Effector CD4-positive, alpha-beta T cell (primary cell): ENCODE results near the gene NHS.
"Not testable (repeated sequence)": the region's sequence is repeated elsewhere in the genome, so short reads cannot be mapped to it uniquely, and the experiment has no call there.

Source experiments
- DNase-seq: peaks from one replicate; pipeline ENCODE4 v3.0.0-alpha.2; 2020

The NHS gene

DNA sequence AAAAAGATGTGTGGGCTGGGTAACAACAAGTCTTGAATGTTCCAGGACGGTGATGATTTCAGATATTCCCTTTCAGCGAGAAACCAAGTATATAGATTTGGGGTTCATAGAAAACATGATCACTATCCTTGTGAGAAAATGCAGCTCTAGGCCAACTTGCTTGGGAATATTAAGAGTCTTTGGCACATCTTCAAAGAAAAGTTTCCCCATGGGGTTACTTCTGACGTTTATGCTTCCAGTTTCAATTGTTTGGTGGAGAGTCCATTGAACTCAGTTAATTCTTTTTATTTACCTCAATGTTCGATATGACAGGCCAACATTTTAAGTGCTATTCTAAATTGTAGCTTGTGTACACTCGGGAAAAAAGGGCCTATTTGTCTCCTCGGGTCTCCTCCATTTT, 126.7 kb downstream of the NHS start:
- no peak for DNase-seq

DNA sequence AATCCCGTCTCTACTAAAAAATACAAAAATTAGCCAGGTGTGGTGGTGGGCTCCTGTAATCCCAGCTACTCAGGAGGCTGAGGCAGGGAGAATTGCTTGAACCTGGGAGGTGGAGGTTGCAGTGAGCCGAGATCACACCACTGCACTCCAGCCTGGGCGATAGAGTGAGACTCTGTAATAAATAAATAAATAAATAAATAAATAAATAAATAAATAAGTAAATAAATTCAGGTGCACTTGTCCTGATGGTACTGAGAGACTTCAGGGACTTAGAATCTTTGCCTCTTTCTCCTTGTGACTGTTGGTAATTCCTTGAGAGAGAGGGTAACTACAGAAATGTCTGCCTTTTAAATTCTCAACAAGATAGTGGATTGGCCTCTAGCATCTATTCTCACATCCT, 131.4 kb downstream of the NHS start:
- not testable (repeated sequence) for DNase-seq

DNA sequence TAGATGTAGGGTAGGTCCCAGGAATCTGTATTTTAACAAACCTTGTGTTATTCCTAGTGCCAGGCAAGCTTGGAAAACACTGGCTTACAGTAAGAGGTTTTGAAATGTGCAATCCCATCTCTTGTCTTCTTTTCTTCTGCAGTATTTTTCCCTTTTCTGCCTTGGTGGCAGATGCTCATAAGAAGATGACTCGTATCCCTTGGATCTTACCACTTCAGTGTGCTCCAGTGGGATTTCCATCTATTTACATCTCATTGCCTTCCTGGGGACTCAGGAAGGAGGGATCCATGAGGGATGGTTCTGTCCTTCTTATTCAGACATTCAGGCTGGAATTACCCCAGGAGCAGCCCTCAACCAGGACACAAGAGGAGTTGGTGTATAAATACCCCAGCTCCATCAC, 136.6 kb downstream of the NHS start:
- DNase-seq = no peak

DNA sequence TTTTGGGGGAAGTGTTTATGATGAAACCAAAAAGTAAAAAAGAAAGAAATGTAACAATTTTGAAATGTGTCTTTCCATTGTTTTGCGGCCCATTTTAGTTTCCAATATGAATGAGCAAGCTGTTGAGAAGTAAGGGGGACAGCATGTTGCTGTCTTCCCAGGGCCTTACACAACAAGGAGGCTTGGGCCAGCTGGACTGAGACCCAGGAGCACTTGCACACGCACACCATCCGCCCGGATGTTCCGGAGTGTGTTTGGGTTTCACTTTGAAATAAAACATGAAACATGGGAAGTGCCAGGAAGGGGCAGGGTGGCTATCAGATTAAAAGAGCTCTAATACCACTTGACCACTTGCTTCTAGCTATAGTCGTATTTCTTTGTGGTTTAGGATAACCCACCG, 144.4 kb downstream of the NHS start:
- no peak for DNase-seq

DNA sequence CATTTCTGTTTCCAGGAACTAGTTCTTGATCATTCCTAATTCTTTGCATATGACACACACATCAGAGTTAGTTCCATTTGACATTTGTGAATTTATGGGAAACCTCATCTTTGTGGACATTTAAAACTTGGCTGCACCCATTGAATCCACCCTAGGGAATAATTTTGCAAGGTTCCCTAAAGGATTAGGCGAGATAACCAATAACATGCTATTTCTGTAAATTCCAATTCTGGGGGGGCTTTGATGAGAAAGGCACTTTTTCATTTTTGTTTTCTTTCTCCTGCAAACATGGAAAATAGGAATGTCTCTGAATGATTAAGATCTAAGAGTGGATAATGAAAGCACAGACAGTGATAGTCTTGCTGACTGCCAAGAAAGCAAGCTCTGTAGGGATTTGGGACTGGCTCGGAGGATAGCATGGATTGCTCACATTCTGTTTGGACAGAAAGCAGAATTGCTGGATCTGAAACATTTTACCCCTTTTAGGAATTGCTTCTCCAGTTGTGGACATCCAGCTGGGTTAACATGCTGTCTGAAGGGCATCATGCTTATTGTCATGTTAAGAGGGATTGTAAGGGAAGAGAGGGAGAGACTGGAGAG, 145.1 kb downstream of the NHS start:
- DNase-seq = no peak

DNA sequence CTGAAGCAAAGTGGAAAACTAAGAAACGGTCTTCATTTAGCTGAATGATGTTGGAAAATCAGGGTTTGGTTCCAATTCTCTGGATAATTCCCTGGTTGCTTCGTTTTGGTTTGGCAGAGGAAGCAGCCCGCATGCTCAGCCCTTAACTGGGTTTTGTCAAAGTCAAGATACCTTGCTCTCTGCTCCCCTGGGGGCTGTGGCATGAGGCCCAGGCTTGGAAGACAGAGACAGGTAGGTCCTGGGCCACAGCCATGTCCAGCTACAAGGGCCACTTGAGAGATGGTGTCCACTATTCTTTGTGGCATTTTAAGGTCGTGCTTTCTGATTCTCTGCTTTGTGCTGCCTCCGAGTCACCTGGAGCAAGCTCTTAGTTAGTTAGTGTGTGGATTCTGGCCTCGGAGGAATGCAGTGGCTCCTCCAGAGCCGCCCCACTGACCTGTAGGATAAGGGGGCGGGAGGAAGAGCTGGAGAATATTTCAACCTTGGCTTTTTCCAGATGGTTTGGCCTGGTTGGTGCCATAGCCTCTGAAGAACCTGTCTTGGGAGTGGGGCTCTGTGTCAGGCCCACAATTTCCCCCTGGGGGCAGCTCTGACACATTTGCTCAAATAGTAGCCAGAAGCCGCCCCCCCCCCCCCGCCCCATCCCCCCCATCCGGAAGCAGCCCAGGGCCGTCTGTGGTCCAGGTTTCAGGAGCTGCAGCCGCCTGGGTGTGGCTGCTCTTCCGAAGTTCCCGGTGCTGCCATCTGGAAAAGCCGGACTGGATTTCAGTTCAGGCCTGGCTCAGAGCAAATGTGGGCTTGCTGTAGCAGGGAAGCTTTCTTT, 147.1 kb downstream of the NHS start:
- no peak for DNase-seq

DNA sequence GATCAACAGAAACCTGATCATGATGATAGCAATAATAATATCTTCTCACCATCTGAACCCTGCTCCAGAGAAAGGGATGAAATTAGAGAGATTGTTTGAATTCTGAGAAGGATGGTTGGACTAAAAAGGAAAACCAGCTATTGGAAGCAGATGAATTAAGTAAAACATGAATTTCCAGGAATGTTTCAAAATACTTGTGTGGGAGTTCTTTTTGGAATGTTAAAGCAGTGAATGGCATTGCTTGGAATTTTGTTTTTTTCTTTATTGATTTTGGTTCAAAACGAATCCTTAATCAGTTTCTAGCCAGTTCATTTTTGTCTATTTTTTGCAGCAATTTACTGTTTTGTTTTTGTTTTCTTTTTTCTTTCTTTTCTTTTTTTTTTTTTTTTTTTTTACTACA, 150.3 kb downstream of the NHS start:
- no peak for DNase-seq

DNA sequence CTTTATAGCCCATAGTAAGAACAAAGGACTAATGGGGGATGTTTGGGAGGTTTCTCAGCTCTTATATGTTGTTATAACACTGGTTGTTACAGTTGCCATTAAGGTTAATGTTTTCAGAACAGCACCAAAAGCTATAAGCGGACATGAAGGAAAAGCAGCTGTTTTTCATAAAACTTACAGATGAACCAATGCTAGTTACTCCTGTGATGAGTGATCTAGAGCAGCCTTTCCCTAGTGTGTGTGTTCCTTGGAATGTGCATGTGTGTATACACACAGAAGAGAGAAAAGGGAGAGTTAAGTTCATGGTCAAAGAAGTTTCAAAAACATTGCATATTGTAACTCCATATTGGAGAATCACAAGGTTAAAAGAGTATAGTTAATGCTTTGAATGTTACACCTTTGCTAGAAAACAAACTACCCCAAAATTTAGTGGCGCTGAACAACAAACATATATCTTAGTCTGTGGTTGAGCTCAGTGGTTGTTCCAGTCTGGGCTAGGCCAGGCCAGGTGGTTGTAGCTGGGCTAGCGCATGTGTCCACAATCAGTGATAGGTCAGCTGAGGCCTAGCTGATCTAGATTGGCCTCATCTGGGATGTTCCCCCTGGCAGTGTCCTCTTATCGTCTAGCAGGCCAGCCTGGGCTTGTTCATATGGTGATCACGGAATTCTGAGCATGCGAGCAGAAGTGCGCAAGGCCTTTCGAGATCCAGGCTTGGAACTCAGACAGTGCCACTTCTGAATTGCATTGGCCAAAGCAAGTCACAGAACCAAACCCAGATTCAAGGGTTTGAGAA, 151.0 kb downstream of the NHS start:
- no peak for DNase-seq

DNA sequence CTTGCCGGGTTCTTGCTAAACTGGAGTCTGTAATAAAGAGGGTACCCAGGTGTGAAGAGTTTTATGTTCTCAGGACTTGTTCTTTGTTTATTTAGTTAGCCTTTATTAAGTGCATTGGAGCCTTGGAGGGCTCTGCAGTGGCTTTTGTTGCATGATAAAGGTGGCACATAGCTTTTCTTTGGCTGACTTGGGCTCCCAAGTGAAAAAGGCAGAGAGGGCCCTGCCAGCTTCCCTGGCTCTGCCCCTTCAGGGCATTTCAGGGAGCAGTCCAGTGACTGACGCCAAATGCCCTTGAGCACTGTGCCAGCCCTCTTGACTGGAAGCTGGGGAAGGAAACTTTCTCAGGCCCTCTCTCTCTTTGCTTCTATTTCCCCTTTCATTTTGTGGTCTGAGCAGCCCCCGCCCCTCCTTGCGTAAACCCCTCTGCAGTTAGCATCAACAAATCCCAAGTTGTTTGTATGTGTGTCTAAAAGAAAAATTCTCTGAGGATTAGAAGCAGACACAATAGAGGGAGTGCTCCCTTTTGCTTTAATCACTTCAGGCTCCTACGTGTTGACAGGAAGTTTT, 152.2 kb downstream of the NHS start:
- no peak for DNase-seq

DNA sequence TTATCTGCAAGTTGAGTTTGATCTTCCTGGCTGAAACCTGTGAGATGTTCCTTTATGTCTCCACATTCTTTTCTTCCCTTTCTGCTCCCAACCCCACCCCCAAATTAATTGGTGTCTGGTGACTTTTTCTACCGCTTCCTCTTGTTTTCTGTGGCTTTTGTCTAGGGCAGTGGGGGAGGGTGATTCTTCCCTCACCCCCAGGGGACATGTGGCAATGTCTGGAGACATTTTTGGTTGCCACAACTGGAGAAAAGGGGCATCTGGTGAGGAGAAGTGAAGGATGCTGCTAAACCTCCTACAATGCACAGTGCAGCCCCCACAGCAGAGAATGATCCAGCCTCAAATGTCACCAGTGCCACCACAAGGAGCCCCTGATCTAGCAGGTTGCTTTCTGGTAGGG, 152.9 kb downstream of the NHS start:
- DNase-seq = no peak

DNA sequence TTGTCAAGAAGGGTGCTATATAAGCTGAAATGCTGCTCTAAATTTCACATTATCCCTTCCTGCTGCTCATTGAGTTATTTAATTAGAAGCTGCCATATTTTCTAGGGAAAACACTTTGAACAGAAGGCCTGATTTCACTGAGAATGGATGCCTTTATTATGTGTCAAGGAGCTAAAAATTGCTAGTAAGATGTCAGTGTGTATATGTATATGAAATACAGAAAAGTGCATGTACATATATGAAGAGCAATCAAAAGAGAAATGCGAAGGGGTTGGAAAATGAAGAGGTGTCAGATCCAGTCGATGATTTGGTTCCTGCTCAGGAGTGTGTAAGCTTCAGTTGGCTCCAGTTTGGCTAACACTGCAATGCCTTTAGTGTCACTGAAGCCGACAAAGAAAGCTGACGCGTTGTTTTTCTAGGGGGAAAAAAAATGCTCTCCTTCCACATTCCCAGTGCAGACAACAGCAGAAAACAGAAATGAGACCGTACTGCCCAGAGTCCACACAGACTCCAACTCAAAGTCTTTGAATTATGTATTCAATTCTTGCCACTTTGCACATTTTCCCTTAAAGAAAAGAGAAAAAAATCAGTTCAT, 154.2 kb downstream of the NHS start:
- DNase-seq = no peak

DNA sequence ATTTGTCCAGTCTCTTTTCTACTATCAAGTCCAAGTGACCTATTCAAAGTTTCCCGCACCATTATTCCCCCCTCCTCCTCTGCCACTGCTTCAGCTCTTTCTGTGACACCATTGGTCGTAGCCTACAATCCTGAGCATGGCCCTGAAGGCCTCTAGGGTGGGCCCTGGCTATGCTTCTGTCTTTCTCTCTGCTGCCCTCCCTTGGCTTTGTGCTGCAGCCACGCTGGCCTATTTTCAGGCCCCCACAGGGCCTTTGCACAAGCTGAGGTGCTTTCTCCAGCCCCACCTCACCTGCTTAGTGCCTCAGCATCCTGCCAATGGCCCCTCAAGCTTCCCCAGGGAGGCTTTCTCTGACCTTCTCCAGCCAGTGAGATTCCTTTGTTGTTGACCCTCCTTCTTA, 156.5 kb downstream of the NHS start:
- DNase-seq = no peak

DNA sequence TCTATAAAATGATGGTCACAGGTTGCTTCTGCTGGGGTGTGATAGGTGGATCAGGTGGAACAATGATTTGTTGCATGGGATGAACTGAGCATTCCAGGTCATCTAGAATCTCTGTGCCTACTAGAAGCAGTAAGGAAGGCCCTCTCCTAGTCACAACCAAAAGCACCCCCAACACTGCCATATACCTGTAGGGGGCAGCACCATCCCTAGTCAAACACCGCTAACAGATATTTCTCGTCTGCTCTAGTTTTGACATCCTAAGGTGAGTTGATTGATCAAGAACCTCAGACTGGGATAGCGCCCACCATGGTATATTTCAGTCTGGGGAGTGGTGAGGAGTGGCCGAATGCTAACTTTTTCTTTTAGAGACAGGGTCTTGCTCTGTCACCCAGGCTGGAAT, 160.2 kb downstream of the NHS start:
- no peak for DNase-seq

DNA sequence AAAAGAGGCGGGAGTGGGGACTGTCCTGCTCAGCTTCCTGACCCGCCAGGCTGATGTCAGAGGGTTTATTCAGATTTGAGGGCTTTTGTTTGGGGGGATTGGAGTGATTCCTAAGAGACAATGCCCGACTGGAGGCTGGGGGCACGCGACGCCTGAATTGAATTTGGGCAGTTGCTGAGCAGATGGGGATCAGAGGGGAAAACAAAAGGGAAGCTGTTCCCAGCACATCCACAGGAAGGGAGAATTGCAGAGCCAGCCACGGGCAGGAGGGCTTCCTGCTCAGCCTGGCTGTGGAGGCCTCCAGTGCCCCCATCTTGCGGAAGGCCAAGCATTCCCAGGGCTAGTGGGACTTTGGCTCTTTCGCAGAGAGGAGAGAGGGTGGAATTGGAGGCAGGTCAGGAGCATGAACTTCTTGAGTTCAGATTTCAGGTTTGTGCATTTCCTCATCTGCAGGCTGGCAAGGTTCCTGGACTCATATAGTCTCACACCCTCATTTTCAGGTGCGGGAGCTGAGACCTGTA, 162.8 kb downstream of the NHS start:
- no peak for DNase-seq

DNA sequence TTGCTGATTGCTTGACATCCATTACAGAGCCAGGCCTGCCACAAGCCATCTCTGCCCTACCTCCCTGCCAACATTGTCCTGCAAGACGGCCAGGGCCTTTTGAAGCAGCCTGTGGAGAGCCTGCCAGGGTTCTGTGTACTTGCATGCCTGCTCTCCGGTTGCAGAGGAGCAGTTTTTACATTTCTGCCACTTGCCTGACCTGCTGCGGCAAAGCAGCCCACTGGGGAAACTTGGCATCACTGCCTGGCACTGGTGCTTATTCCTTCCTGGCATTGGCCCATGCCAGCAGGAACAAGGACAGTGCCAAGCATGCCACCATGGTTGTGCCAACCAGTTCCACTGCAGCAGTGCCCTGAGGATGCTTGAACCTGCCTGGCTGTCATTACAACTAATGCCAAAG, 167.1 kb downstream of the NHS start:
- no peak for DNase-seq

DNA sequence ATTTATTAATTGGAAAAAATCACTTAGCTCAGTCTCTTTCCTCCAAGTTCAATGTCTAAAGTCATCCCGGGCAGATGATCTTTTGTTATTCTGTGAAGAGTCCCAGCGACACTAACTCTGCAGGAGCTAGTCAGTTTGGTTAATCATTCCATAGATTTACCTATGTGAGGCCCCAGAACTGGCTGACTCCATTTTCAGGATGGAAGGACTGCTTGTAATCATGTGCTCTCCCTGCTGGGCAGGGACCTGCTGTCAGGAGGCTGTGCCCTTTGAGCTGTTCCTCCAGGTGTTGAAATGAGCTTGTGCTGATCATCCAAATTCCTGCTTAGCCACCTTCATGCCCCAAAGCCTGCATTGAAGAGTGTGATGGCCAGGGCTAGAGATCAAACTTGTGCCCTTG, 169.8 kb downstream of the NHS start:
- DNase-seq = no peak

DNA sequence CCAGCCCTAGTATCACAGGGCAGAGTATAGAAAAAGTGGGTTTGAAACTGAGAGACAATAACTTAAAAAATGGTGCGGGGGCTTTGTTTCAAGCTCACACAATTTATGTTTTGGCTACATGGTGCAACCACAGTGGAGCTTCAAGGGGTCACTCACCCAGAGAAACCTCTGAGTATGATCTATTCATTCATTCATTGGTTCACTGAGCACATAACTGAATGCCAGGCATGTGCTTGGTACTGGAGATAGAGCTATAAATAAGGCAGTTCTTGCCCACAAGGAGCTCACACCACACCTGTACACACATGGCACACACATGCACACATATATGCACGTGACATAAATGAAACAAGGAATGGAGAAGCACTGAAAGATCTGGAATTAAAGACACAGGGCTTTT, 171.4 kb downstream of the NHS start:
- no peak for DNase-seq

DNA sequence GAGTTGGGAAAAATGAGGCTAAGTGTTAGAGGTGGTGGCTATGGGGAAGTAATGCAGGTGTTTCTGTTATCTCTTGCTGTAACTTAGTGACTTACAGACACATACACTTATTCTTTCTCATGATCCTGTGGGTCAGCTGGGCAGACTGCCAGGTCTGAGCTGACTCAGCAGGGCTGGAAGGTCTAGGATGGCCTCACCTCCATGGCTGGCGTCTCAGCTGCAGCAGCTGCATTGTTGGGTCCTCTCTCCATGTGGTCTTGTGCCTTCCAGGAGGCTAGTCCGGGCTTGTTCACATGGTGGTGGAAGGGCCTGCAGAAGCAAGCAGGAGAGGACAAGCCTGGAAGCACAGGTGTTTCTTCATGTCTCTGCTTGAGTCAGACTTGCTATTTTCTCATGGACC, 172.7 kb downstream of the NHS start:
- DNase-seq = no peak

DNA sequence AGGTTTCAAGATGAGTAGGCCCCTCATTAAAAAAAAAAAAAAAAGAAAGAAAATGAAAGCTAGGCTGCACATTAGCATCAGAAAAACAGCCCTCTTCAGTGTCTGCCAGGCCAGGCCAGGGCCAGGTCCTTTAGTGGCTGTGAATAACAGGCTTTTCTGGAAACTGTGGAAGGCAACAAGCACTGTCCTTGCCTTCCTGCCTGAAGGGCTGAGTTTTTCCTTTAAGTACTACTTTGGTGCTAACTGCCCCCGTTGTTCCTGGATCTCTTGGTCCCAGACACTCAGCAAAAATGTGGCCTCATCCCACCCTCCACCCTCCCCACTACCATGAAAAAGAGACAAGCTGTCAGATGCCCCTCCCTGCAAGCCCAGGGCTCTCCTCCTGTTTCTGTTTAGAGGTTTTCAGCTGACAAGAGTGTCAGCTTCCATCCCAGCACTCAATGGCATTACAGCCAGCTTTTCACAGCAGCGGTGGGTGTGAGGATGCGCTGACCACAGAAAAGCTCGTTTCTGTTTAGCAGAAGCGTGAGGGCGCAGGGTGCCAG, 174.2 kb downstream of the NHS start:
- DNase-seq = no peak

DNA sequence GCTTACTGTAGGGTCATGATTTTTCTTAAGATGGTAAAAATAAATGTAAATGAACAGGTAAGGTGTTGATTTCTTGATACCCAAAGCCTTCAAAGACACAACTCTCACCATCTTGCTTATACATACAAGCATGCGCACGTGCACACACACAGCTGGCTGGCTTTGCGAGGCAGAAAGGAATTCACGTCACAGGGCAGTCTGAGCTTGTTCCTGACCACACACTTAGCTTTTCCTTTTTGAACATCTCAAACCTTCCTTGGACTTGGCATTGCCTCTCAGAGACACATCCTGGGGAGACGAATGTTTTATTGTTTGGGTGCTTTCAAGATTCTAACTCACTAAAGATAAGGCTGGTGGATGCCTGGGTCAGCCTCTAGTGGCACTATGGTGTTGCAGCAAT, 175.0 kb downstream of the NHS start:
- DNase-seq = no peak

DNA sequence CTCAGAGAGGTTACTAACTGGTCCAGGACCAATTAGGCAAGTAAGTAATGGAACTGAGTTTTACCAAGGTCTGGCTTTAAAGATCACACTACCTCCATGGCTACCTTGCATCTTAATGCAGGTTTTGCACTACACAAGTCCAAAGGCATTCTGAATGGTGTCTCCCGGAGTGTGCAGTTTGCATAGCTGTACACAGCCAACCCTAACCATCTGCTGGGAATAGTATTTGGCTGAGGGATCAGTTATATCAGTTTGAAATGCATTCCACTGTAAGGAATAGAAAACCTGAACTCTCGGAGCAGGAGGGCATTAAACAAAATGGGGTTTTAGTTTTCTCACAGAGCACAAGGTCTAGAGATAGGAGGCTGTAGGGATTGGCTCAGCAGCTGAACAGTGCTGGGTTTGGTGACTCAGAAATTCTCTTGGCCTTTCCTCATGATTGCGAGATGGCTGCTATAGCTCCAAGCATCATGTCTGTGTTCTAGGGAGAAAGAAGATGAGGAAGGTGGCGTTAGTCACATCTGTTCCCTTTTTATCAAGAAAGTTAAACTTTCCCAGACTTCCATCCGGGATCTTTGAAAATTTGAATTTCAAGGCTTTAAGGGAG, 177.1 kb downstream of the NHS start:
- DNase-seq = no peak

DNA sequence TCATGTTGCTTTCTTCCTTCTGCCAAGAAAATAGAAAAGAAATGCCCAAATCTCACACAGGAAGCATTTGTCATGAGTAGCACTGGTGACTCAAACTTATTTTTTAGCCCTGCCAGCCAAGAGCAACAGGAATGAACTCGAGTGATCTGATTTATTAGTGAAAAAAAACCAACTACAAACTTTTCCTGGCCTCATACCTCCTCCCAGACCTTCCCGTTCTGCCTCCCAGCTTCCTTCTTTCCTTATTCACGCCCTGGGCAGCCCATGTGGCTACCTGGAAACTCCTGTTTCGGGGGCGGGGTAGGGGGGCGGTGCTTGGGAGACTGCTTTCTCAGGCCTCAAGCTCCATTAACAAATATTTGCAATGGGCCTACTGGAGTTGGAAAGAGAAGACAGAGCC, 178.5 kb downstream of the NHS start:
- no peak for DNase-seq
